Stimulated activated CD4-positive, alpha-beta T cell treated with anti-CD3 and anti-CD28 coated beads, TNF-alpha, amount 100 ng/mL, for 4 hours (primary cell): ENCODE data around the gene FBXW8.

Source experiments
- DNase-seq, 3 experiments: peaks; one replicate each; pipeline ENCODE4 v3.0.0-alpha.2; 2020; ENCODE audit warnings: low read depth in 3 of 3

The FBXW8 gene

DNA sequence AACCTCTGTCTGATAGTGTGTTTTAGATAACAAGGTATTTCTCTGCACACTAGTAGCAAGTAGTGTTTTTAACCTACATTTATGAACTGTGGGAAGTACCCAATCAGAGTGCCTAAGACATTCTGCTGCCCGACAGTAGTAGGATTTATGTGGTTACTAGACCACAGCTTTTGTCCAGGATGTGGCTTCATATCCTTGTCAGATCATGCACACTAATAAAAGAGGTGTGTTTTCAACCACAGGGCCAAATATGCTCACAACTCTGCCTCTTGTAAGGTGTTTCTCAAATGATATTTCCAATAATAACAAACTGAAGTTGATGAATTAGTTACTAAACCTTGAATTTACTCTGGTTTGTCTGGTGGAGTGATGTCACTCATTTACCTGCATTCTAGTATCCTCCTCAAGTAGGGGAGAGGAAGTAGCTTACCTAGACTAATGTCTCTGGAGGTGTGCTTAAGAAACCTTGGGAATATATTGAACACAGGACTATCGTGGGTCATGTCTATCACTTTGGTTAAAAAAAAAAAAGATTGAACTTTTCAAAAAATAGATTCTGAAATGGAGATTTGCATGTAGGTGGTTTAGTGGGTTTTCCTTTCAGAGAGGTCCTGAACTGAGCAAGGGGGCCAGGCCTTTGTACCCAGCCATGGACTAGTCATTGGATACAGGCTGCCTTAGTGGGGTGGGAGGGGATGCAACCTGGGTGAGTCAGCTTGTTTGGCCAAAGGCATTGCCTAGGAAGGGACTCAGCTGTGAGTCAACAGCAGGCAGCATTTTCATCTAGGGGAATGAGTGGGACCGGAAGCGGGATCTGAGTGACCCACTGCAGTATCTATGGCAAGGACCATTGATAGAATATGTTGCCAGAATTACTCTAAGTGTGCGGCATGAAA is 14.1 kb downstream of the FBXW8 start:
- no peak for DNase-seq

DNA sequence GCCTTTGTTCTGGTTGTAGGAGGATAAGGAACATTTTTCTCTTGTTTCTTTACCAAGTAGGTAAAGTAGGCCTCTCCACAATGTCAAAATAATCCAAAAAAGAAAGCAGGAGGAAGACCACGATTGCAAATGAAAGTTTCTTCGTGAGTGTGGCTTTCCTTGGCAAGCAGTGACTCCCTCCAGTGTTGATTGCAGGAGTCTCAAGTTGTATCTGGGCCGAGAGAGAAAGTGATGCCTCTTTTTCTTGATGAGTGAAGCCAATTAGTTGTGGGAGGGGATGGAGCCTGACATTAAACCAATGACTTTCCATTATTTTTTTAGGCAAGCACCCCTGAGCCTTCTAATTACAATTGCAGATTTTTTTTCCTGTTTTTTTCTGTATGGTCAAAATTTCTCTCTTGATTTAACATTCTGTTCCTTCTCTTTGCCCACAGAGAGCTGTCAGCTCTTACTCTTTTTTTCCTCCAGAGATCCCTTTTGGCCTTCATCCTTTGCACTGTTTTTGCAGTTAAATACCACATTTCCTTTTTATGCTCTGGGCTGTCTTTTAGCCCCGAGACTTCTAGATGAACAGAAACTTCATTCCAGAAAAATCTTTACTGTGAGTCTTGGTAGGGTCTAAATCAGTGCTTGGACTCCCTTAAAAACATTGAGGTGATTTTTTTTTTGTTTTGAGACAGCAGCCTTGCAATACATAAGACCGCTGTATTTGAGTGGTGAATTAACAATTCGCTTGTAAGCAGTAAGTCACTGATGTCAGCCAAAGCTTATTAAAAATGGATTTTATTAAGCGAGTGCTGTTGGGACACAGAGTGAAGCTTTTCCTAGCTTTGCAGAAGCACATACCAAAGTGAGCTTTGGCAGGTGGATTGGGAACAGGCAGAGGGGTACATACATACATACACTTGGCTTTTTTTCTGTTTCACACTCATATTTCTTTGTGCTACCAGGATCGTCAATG is 15.8 kb downstream of the FBXW8 start:
- no peak for DNase-seq

DNA sequence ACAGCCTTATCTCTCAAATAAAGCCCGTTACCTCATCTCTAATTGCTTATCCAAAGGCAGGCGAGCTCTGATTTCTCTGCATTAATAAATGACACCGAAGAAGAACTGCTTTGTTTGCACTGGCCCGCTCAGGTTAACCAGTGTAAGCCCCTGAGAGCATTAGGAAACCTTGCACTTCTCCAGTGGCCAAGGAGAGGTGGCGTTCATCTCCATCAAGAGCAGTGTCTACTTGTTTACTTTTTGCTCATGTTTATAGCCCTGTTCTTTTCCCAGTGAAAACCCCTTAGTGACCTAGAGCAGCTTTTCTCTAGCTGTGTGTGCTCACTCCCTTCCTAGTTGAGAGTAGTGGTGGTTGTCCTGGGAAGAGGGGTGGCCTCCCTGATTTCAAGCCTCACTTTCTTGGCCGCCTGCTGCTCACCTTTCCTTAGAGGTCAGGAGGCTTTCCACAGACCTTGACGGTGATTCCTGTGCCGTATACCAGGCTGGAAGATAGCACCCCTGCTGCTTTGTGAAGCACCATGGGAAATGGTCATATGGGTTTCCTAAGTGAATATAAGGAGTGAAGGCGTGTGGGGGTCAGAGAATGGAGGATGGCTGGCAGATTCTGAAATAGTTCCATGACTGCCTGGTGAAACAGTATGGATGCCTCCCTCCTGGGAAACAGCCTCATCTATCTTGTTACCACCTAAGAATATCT is 16.6 kb downstream of the FBXW8 start:
- no peak for DNase-seq

DNA sequence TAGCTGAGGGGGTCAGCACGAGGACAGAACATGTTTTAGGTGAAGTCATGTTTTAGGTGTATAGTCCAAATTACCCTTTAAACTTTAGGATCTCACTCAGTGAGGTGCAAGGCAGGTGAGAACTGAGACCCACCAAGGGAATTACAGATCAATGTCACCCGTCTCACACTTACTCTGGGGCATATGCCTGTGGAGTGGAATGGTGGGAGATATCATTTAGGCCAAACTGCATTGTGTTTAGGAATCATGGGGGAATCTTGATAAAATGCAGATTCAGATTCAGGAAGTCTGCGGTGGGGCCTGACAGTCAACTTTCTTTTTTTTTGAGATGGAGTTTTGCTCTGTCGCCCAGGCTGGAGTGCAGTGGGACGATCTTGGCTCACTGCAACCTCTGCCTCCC is 17.8 kb downstream of the FBXW8 start:
- no peak for DNase-seq

DNA sequence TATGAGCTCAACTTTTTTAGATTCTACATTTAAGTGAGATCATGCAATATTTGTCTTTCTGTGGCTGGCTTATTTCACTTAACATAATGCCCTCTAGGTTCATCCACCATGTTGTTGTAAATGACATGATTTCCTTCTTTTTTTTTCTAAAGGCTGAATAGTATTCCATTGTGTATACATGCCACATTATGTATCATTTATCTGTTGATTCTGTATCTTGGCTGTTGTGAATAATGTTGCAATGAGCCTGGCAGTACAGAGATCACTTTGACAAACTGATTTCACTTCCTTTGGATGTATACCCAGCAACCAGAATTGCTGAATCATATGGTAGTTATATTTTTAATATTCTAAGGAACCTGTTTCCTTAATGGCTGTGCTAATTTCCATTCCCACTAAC is 19.1 kb downstream of the FBXW8 start:
- no peak for DNase-seq

DNA sequence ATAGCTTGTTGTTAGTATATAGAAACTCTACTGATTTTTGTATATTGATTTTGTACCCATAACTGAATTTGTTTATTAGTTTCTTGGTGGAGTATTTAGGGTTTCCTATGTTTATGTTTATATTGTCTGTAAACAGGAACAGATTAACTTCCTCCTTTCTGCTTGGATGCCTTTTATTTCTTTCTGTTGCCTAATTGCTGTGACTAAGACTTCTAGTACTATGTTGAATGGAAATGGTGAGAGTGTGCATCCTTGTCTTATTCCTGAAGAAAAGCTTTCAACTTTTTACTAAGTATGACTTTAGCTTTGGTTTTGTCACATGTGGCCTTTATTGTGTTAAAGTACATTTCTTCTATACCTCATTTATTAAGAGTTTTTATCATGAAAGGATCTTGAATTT is 20.9 kb downstream of the FBXW8 start:
- no peak for DNase-seq

DNA sequence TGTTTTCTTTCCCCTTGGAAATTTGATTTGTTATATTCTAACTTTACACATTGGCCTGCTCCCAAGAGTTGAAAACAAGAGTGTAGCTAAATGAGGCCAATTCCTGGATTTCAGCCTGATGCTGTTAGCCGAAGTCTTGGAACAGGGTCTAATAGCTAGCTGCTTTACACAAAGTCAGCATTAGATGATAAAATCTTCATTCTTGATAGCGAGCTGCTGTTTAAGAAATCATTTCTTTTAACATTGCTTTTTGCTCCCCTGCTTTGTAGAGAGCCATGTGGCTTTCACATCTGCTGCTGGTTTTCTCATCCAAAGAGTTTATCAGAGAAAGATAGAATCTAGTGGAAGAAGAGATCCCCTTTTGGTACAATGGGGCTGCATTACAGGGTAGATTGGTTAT is 22.3 kb downstream of the FBXW8 start:
- DNase-seq: no peak

DNA sequence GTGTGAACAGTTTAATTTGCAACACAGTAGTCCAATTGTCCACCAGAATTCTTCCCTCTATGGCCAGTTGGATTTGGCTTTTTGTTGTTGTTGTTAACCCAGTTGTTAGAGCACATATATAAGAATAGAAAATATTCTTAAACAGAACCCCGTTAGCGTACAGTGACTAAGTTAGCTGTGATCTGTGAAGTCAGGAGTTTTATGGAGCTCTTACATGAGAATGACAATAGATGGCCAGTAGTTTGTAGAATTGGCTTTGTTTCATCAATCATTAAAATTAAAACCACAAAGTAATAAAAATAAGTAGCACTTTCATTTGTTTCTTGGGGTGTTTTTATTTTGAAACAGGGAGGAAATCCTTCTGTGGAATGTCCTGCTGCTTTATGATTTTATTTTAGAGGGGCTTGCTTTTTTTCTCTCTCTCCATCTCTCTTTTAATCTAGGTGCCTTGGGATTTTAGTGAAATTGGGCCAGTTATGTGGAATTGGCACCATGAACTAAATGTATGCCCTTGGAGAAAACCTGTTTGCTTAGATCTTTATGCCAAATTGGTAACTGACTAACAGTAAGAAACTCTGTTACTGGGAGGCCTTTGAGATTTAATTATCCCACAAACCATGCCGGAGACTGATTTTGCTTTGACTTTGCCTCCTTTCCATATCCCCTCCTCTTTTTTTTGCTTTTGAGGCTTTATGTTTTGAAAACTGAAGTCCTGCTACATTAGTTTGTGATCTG is 22.9 kb downstream of the FBXW8 start:
- DNase-seq: no peak

DNA sequence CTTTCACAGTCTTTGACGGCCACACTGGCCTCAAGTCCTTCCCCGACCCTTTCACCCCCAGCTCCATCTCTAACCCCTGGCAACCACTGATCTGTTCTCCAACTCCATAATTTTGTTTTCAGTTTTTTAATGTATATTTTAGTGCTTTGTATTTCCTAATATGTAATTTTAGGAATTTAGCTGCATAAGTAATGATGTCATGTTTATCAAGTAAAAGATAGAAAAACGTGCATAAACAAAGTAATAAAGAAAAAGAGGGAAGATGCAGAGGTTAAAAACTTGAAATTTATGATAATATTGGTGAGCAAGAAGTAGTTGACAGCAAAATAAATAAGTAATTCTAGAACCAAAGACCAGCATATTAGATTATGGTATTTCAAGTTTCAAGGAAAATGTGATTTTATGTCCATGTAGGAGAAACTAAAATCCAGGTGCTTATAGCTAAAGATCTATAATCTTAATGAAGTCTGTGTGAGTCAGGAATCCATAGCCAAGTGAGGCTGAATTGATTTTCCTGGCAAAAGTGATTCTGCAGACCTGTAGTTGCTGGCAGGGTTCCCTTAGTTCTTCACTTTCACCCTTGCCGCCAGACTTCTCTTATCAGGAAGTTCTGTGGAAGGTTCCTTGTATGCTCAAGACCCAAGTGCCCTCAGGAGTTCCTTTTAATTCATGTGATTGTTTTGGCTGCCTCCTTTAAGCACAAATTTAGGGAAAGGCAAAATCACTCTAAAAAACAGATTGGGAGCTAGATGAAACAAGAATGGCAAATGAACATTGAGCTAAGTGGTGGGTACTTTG is 24.4 kb downstream of the FBXW8 start:
- no peak for DNase-seq

DNA sequence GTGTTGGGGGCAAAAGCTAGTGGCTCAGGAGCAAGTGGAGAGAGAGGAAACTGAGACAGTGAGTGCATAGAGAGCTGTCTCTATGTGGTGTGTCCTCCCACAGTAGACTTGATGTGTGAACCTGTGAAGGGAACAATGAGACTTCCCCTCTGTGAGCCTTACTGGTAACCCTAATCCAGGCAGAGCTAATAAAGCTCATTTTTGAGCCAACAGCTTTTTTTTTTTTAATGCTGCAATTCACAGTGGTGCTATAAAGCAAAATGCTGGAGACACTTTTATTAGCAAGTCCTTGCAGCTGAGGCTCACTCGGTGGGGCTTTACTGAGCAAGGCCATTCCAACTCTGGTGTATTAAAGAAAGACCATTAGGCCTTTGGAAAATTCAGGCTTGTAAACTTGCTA is 26.9 kb downstream of the FBXW8 start:
- no peak for DNase-seq

DNA sequence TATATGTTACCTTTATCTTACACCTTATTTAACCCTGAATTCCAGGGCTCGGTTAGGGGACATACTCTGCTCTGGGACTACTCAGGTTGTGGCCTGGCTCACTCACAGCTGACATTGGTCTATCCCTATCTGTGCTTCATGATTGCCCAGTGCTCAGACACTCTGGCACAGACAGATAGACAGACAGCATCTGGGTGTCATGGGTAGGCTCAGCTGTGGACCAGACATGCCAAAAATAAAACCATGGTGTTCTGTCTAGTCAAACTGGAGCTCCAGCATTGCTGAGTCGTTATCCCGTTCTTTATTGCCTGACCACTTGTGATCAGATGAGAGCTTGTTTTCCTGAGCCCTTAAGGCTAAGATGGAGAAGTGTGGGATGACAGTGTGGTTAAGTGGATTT is 29.0 kb downstream of the FBXW8 start:
- DNase-seq: no peak

DNA sequence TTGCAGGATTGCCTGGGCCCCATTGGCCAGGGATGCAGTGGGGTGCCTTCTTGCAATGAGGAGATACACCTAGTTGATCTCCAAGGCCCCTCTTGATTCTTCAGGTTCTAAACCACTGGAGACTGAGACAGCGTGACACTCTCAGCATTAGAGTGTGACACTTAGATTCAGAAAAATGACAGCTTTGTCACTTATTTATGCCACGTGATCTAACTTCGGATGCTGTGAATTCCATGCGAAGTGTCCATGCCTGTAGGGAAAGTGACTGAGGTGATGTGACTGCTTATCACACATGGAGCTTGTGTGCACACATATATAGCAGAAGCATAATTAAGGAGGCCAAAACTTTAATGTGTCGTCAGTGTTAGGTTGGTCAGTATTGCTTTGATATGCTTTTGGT is 30.4 kb downstream of the FBXW8 start:
- DNase-seq: no peak

DNA sequence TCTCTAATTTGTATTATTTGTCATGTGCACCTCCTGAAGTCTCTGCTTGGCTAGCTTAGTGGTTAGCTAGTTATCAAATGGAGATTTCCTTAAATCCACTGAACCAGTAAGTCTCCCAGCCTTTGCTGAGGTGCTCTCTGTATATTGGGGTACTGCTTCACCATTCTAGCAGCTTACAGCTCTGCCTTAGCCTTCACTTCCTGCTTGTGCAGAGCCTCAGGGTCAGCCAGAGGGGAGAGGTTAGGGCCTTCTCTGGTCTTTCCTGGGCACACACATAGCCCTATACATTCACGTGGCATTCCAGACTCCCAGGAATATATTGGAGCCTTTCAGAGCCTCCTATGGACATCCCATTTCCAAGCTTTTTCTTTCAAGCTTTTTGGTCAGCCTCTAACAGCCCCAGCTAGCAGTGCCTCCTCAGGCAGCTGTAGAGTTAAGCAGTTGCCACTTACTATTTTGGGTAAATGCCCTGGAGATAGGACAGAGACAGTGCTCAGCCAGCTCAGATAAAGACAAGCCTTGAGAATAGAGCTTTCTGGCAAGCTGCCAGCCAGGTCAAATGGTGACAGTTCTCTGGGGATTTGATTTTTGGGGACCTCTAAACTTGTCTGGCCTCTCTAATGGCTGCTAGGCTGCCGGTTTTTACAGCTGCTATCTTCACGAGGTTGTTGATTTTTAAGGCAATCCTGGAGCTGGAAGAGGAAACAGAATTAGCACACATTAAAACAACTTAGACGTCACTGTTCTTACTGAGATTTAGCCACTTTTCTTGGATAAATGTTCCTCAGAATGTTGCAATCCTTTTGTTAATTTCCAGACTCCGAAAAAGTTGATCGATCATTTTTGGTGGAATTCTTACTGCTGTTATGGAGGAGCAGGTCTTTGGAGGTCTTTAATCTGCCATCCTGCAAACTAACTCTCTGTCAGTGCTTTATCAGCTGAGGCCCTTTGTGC is 32.9 kb downstream of the FBXW8 start:
- no peak for DNase-seq

DNA sequence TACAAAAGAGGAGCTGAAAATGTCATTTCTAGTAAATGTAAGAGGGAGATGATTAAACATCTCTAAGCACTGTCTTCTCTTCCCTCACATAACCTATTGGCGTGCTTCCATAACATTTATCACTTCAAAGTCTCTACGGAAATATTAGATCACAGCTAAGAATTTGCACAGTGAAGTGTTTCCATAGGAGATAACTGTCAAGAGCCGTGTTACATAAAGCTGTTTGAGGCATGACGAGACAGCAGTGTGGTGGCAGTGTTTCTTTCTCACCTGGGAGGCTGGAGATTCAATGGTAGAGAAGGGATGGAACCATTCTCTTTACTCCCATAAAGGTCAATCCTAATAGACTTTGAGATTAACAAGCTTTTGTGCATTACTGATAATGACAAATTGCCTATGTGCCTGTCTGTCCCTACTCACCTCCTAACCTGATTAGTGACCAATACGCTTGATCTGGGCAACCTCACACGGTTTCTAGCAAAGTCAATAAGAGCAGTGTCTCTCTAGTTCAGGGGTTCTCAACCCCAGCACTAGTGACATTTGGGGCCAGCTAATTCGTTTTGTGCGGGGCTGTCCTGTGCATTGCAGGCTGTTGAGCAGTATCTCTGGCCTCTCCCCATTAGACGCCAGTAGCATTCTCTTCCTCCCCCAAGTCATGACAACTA is 35.3 kb downstream of the FBXW8 start:
- no peak for DNase-seq

DNA sequence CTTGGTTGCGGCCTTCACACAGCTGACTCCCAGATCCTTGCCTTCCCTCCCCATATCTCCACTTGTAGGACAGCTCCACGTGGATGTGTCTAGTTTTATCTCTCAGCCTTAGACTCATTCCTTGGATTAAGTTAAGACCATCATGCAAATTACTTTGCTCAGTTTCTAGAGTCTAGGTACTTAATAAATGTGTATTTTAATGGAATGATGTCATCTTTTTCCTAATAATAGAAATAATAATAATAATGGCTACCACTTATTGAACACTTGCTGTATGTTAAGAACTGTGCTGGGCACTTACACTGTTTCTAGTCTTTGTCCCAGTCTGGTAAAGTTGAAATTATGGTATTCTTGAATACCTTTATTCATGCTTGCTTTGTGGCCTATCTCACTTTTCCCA is 37.5 kb downstream of the FBXW8 start:
- no peak for DNase-seq

DNA sequence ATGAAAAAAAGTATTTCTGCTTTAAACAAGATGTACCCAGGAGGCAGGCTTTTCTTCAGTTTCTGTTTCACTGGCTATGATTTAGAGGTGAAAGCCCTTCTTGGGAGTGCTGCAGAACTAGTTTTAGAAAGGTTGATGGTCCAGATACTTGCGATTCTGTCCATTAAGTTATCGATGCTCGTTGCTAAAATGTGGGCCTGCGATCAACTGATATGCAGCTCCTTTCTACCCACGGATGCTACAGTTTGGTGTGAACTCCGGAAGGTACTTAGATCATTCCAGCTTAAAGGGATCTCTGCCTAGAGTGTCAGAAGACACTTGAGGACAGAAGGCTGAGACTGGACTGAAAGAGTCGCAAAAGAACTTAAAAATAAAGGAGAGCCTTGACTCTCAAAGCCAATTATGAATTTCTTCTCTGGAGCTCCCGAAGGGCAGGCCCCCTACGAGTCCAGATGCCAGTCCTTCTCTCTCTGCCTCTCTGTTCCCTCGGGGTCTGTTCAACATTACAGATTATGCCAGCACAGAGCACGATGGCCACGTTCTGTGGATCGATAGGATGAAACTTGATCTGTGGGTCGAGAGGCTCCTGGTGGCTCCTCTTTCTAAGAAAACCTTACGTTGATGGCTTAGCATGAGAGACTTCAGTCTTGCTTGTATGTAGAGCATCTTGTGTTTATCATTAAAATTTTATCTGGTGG is 40.0 kb downstream of the FBXW8 start:
- DNase-seq: no peak

DNA sequence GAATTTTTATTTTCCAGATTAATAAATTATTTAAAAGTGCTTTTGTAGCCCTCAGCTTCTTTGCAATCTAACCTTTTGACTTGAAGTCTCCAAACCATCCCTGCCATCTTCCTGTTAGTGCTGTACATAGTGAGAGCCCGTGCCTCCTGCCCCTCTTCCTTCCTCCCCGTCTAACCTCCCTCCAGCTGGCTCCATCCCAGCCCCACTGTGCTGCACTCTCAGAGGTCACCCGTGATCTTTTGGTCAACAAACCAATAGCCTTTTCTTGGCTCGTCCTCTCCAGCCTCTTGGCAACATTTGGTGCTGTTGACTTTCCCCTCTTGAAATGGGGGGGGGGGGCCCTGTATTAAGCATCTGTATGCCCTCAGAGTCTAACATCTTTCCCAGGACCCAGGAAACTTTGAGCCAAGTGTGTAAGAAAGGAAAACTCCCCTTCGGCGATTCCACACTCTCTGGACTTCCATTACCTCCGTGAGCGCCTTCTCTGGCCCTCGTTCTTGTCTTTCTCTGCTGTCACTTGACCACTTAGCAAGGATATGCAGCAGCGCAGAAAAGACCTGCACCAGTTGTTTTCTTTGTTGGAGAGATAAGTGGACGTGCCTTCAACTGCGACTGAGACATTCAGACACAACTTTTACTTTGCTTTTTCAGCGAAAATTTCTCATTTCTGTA is 44.1 kb downstream of the FBXW8 start:
- DNase-seq: no peak
